ENCODE results near the gene ZMYM4.

The ZMYM4 gene

DNA sequence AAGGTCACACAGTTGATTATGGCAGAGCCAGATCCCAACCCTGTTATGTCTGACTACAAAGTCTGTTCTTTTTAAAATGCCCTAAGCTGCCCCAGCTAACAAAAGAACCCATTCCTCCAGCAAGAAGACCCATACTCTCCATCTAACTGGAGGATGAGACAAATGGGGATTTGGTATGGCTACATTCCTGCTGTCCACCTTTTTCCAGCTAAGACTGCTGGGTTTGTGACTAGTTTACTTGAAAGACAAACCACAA, 175.9 kb downstream of the ZMYM4 start:
- no peak overlapping the region for H3K4me3 ChIP-seq (ENCODE audit: low read length, poor library complexity, severe bottlenecking)
- no peaks in the 10 kb centered on the region for H3K9me3 ChIP-seq (ENCODE audit: insufficient read depth, low read depth, low read length)
- H3K4me1 ChIP-seq (ENCODE audit: insufficient read depth, low read length, poor library complexity, severe bottlenecking), result no peaks in the 10 kb centered on the region
- no peak overlapping the region for H3K9ac ChIP-seq (ENCODE audit: low read depth, low read length, poor library complexity, severe bottlenecking)
- H3K27me3 ChIP-seq (ENCODE audit: insufficient read depth, low read length, poor library complexity, severe bottlenecking), result no peaks in the 10 kb centered on the region
- H3K79me2 ChIP-seq (ENCODE audit: insufficient read depth, low read length), result no peaks in the 10 kb centered on the region
- no peaks in the 10 kb centered on the region for H3F3A ChIP-seq (ENCODE audit: low read depth)
- no peaks in the 10 kb centered on the region for H3K9me2 ChIP-seq (replicated peaks; ENCODE audit: low read depth, low read length)
- TF ChIP-seq EZH2phosphoT487 (IDR thresholded peaks at IDR 0.05; ENCODE audit: borderline replicate concordance), result no peak
- TF ChIP-seq, protein P1, sequence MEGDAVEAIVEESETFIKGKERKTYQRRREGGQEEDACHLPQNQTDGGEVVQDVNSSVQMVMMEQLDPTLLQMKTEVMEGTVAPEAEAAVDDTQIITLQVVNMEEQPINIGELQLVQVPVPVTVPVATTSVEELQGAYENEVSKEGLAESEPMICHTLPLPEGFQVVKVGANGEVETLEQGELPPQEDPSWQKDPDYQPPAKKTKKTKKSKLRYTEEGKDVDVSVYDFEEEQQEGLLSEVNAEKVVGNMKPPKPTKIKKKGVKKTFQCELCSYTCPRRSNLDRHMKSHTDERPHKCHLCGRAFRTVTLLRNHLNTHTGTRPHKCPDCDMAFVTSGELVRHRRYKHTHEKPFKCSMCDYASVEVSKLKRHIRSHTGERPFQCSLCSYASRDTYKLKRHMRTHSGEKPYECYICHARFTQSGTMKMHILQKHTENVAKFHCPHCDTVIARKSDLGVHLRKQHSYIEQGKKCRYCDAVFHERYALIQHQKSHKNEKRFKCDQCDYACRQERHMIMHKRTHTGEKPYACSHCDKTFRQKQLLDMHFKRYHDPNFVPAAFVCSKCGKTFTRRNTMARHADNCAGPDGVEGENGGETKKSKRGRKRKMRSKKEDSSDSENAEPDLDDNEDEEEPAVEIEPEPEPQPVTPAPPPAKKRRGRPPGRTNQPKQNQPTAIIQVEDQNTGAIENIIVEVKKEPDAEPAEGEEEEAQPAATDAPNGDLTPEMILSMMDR (conservative IDR thresholded peaks at IDR 0.05; ENCODE audit: low read length), result no peak
- H3K4me2 ChIP-seq (ENCODE audit: low read depth, low read length, poor library complexity, severe bottlenecking), result no peak overlapping the region
- H4K20me1 ChIP-seq (ENCODE audit: insufficient read depth, low read length, poor library complexity, severe bottlenecking), result no peaks in the 10 kb centered on the region
- H2AFZ ChIP-seq (ENCODE audit: low read length), result no peak overlapping the region
- H3K36me3 ChIP-seq (ENCODE audit: insufficient read depth, low read length), result peaks cover 76% of the 10 kb centered on the region; the same call in 1 of the 2 replicates

DNA sequence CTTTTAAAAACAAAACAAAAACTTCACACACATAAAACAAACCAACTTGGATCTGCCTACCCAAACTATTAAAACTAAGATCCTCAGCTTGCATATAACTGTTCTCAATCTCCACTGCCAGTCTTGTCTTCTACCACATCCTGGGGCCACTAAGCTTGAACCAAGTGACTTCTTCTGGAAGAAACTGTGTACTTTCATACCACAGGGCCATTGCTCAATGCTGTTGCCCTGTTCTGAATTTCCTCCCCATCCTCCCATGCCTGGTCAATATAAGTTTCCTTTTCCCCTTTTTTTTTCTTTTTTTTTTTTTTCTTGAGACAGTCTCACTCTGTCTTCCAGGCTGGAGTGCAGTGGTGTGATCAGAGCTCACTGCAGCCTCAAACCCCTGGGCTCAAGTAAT, 178.8 kb downstream of the ZMYM4 start:
- Histone ChIP-seq H4K20me1 (ENCODE audit: insufficient read depth, low read length, poor library complexity, severe bottlenecking) (no peaks in the 10 kb centered on the region), H3K9ac (ENCODE audit: low read depth, low read length, poor library complexity, severe bottlenecking) (no peak overlapping the region), H3K36me3 (ENCODE audit: insufficient read depth, low read length) (peaks cover 61% of the 10 kb centered on the region; the same call in 1 of the 2 replicates), H3K4me1 (ENCODE audit: insufficient read depth, low read length, poor library complexity, severe bottlenecking) (peaks cover 7% of the 10 kb centered on the region), H3K27me3 (ENCODE audit: insufficient read depth, low read length, poor library complexity, severe bottlenecking) (no peaks in the 10 kb centered on the region), H3F3A (ENCODE audit: low read depth) (no peaks in the 10 kb centered on the region), H3K4me3 (ENCODE audit: low read length, poor library complexity, severe bottlenecking) (no peak overlapping the region), H3K4me2 (ENCODE audit: low read depth, low read length, poor library complexity, severe bottlenecking) (no peak overlapping the region), H3K79me2 (ENCODE audit: insufficient read depth, low read length) (no peaks in the 10 kb centered on the region), H3K9me3 (ENCODE audit: insufficient read depth, low read depth, low read length) (no peaks in the 10 kb centered on the region), H3K9me2 (replicated peaks; ENCODE audit: low read depth, low read length) (no peaks in the 10 kb centered on the region), H2AFZ (ENCODE audit: low read length) (no peak overlapping the region)
- TF ChIP-seq, protein P1 (conservative IDR thresholded peaks at IDR 0.05; ENCODE audit: low read length), result no peak
- TF ChIP-seq EZH2phosphoT487 (IDR thresholded peaks at IDR 0.05; ENCODE audit: borderline replicate concordance), result no peak

DNA sequence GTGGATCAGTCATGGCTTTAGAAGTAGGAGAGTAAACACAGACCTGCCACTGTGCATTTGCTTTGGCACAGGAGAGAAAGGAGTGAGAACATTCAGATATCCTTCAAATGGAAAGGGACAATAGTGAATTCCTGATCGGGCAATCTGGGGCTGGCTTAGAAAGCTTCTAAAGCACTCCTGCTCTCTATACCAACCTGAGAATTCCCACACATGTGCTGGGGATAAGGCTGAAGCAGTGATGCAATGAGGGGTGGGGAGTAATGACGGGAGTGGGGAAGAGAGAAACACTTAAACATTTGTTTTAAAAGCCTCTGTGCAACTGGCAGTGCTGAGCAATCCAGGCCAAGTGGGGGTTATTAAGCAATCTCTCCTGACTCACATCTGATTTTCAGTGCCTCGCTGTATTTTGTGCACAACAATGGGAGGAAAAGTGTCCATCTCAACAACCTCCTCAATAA, 179.9 kb downstream of the ZMYM4 start:
- Histone ChIP-seq H3K79me2 (ENCODE audit: insufficient read depth, low read length) (no peaks in the 10 kb centered on the region), H3K9ac (ENCODE audit: low read depth, low read length, poor library complexity, severe bottlenecking) (no peak overlapping the region), H2AFZ (ENCODE audit: low read length) (no peak overlapping the region), H3F3A (ENCODE audit: low read depth) (no peaks in the 10 kb centered on the region), H3K27me3 (ENCODE audit: insufficient read depth, low read length, poor library complexity, severe bottlenecking) (no peaks in the 10 kb centered on the region), H4K20me1 (ENCODE audit: insufficient read depth, low read length, poor library complexity, severe bottlenecking) (no peaks in the 10 kb centered on the region), H3K9me2 (replicated peaks; ENCODE audit: low read depth, low read length) (no peaks in the 10 kb centered on the region), H3K4me3 (ENCODE audit: low read length, poor library complexity, severe bottlenecking) (no peak overlapping the region), H3K36me3 (ENCODE audit: insufficient read depth, low read length) (peaks cover 62% of the 10 kb centered on the region; the same call in 1 of the 2 replicates), H3K9me3 (ENCODE audit: insufficient read depth, low read depth, low read length) (no peaks in the 10 kb centered on the region), H3K4me2 (ENCODE audit: low read depth, low read length, poor library complexity, severe bottlenecking) (no peak overlapping the region), H3K4me1 (ENCODE audit: insufficient read depth, low read length, poor library complexity, severe bottlenecking) (peaks cover 15% of the 10 kb centered on the region)
- no peak for TF ChIP-seq EZH2phosphoT487 (IDR thresholded peaks at IDR 0.05; ENCODE audit: borderline replicate concordance)
- TF ChIP-seq, protein P1 (conservative IDR thresholded peaks at IDR 0.05; ENCODE audit: low read length), result no peak
